OCI-LY1 (cell line): Measurements from ENCODE around the gene VAPB.

Experiments
- CTCF ChIP-seq: fragments of 200-600 bp; sonication (generic), shearing (Covaris generic); IDR thresholded peaks from 2 replicates; pipeline ENCODE4 v1.5.1; 2017; ENCODE audit warnings: mild to moderate bottlenecking, antibody characterized with exemption, low read length, moderate library complexity, mixed read lengths
- EZH2 ChIP-seq: fragments of 200-600 bp; sonication (generic), shearing (Covaris generic); IDR thresholded peaks from 2 replicates; pipeline ENCODE4 v1.8.0; 2017; ENCODE audit warnings: borderline replicate concordance, mixed run types, mild to moderate bottlenecking, antibody characterized with exemption, low read length, moderate library complexity, mixed read lengths

- TF ChIP-seq CTCF (no peak), EZH2 (no peak)
These were observed 78.8 kb downstream of the VAPB start for GRCh38 chr20:58467572-58468527.
